NOMO-1 (cell line): ENCODE results near the gene METTL26.

ENCODE experiments used
- DNase-seq, 2 experiments: peaks; one replicate each; lab custom pipeline; 2025; ENCODE audit not compliant: unreplicated experiment in 2 of 2; lab: John Stamatoyannopoulos, UW

The METTL26 gene

DNA sequence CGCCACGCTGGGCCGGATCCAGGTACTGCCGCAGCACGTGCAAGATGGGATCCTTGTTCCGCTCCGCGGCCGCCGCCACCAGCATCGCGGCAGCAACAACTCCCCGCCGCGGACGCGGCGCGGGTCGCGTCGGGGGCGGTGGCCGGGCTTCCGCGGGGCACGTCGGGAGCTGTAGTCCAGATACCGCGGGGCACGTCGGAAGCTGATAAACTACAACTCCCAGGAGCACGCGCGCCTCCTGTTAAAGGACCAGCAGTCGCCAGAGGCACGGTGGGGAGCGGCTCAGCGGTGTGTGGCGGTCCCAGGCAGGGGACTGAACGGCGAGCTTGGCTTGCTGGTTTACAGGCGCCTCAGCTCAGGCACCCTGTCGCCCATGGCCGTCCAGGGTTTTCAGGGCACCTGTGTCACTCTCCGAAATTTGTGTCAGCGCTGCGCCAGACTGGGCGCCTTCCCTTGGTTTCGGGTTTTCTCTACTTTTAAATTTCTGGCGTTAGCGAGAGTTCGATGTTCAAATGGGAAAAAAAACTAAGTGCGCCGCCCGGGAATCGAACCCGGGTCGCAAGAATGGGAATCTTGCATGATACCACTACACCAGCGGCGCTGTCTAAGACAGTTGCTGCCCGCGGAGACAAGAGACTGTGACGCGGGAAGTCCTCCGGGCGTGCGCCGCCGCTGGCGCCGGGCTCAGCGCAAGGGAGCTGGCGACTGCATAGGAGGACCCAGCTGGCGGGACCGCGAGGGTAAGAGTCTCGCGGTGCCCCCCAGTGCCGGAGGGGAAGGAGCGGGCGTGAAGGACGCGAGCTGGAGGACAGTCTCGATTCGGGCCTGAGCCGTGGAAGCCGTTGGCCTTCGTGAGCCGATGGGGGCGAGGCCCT, at the start of gene METTL26:
Gene METTL26 (minus strand): TSS at position 100 of the 875 bp plus-strand sequence. CDS start 15 bp downstream, at position 85.
- DNase-seq = peak; percentile 90 to 92

DNA sequence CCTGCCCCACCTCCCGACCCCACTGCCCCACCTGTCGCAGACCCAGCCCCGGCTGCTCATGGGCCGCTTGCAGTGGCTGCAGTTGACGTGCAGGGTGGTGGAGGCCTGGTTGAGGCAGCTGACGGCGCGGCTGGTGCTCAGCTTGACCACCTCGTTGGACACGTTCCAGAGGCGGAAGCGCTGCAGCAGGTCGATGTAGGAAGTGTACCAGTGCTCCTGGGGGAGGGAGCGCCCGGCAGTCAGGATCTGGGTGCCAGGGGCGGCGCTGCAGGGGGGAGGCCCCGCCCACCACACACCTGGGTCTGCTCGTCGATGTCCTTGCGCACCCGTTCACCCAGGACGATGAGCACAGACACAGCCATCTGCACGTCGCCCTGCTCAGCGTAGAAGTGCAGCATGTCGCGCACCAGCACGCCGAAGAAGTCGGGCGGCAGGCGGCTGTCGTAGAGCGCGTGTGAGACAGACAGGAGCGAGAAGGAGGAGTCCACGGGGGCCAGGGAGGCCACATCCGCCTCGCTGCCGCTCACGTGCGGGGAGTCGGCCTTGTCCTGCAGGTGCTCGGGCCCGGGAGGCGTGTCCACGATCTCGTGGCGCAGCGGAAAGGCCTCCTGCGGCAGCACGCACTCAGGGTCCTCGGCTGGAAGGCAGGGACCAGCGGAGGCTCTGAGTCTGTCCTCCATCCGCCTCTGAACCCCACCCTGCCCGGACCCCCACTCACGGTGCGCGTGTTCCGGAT, 49.0 kb upstream of the METTL26 start:
- no peak for DNase-seq

DNA sequence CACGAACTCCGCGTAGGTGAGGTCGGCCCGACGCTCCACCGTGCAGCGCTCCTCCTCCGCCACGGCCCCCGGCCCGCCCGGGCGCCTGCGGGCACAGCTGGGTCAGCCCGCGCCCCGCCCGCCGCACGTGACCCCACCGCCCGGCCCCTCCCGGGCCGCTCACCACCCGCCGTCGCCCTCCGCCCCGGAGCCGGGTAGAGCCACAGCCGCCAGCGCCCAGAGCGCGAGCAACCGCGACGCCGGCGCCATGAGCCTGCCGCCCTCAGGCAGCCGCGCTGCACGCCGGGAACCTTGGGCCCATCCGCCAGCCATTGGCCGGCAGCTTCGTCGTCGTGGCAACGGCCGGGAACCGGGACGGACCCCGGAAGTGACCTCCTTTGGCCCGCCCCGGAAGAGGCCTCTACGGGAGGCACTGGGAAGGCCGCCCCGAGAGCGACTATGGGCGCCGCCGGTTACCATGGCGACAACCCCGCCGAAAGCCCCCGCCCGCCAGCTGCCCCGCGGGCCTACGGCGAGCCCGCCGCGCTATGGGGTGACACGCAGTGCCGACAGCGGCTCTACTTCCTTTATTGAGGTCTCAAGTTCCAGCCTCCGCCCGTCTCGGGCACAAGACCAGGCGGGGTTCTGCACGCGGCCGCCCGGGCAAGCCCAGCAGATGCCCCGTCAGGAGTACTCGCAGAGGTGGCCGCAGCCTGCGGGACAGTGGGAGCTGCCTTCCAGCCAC, 48.1 kb upstream of the METTL26 start, which contains the start of gene JMJD8:
Gene JMJD8 (minus strand): TSS at position 264 of the 724 bp plus-strand sequence. CDS start 15 bp downstream, at position 249.
- DNase-seq = peak; percentile 94

DNA sequence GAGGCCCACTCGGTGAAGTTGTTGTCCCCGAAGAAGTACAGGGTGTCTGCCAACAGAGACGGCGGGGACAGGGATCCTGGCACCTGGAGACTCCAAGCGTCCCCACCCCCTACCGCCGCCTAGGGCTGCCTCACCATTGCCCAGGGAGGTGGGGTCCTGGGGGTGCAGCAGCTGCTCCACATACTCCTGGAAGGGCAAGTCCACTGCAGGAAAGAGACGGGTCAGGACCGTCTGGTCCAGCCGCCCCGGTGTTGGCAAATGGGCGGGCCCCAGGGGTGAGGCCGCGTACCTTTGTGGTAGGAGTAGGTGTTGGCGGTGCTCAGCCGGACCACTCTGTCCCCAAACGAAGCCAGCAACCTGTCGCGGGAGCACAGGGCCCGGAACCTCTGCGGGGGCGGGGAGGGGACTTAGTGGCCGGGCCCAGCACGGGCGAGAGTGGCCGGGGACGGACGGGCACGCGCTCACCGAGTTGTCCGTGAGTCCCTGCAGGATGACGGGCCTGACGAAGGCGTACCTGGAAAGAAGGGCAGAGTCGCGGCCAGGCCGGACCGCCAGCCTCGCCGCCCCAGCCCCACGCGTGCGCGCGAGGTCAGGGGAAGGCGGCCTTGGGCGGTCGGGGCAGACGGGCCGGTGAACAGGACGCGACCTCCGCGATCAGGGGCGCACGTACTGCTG, 47.4 kb upstream of the METTL26 start:
- DNase-seq = no peak

DNA sequence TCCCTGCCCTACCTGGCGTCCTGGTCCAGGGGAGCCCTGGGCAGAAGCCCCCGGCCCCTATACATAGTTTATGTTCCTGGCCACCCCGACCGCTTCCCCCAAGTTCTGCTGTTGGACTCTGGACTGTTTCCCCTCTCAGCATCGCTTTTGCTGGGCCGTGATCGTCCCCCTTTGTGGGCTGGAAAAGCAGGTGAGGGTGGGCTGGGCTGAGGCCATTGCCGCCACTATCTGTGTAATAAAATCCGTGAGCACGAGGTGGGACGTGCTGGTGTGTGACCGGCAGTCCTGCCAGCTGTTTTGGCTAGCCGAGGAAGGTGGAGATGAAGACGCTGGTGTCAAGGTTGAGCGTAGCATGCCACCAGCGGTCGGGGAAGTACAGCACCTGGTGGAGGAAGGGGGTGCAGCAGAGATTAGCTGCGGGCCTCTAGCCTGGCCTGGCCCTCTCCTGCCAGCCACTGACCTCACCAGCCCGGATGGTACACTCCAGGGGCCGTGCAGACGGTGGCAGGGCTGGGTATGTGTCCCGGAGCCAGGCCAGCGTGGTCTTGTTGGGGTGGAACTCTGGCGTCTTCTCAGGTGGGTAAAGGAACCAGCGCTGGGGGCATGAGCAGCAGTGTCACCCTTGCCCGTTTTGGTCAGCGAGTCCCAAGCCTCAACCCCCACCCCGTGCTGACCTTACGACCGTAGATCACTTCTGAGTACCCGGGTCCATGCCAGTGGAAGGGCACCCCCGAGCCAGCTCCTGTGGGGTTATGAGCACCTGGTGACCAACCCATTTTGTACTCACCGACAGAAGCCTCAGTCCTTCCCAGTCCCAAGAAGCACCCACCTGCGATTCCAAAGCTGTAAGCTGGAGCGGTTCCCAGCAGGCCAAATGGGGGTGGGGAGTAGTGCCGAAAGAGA, 46.6 kb upstream of the METTL26 start:
- no peak for DNase-seq

DNA sequence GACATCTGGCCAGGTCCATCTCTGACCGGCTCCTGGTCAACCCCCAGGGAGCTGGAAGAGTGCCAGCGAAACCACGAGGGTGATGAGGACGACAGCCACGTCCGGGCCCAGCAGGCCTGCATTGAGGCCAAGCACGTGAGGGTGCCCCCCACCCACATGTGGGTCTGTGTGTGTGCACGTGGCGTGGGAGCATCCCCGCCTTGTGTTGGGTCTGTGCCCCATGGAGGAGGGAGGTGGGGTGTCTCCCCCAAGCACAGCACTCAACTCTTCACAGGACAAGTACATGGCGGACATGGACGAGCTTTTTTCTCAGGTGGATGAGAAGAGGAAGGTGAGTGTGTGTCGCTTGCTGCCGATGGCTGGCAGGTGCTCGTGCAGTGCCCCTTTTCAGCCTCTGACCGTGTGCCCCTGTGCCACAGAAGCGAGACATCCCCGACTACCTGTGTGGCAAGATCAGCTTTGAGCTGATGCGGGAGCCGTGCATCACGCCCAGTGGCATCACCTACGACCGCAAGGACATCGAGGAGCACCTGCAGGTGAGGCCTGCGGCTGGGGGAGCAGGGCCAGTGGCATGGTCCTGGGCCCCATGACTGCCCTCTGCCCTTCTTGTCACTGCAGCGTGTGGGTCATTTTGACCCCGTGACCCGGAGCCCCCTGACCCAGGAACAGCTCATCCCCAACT, 45.8 kb upstream of the METTL26 start:
- DNase-seq = no peak

DNA sequence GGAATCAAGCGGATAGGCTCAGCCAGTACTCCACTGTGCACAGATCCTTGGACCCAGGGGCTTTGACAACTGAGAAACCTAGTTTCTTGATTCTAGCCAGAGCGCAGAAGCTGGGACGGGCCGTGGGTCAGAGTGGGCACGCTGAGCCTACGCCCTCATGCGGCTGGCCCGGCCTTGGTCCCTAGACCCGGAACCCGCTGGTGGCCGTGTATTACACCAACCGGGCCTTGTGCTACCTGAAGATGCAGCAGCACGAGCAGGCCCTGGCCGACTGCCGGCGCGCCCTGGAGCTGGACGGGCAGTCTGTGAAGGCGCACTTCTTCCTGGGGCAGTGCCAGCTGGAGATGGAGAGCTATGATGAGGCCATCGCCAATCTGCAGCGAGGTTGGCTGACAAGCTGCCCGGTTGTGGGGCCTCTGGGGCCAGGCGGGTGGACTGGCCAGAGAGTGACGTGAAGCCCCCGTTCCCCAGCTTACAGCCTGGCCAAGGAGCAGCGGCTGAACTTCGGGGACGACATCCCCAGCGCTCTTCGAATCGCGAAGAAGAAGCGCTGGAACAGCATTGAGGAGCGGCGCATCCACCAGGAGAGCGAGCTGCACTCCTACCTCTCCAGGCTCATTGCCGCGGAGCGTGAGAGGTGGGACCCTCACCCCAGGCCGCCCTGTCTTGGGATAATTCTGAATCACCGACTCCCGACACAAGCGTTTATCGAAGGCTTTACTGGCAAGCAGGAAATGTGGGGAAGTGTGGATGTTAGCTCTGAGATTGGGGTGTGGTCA, 45.1 kb upstream of the METTL26 start:
- DNase-seq = peak; percentile 17 to 47

DNA sequence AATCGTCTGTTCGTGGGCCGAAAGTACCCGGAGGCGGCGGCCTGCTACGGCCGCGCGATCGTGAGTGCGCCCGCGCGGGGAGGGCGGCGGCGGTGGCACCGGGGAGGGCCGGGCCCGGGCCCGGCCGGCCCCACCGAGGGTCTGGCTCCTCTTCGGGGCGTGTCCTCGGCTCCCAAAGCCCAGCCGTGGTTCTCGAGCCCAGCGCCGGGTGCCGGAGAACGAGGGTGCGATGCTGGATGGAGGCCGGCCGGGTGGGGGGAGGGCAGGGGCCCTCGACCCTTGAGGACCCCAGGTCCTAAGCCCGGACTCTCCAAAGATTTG, 44.5 kb upstream of the METTL26 start:
- DNase-seq = no peak

DNA sequence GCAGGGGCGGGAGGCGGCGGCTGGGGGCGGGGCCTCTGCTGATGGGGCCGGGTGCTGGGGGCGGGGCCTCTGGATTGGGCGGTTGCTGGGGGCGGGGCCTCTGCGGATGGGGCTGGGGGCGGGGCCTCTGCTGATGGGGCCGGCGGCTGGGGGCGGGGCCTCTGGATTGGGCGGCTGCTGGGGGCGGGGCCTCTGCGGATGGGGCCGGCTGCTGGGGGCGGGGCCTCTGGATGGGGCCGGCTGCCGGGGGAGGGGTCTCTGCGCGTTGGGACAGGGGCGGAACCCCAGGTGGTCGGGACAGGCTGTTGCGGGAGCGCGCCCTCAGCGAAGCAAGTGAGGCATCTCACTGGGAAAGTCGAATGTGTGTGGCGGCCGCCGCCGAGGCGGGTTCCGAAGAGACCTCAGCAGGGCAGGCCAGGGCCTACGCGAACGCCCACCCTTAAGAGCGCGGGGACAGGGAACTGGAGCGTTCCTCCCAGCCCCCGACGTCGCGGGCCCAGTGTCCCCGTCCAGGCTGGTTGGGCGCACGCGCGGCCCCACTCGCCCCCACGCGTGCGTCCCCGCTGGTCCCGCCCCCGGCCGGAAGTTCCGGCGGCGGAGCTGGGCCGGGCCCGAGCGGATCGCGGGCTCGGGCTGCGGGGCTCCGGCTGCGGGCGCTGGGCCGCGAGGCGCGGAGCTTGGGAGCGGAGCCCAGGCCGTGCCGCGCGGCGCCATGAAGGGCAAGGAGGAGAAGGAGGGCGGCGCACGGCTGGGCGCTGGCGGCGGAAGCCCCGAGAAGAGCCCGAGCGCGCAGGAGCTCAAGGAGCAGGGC, 43.9 kb upstream of the METTL26 start, which contains the start of gene STUB1:
Gene STUB1 (plus strand): TSS at position 597 of the 811 bp plus-strand sequence. CDS start 116 bp downstream, at position 713.
- DNase-seq = peak; percentile 63 to 78

DNA sequence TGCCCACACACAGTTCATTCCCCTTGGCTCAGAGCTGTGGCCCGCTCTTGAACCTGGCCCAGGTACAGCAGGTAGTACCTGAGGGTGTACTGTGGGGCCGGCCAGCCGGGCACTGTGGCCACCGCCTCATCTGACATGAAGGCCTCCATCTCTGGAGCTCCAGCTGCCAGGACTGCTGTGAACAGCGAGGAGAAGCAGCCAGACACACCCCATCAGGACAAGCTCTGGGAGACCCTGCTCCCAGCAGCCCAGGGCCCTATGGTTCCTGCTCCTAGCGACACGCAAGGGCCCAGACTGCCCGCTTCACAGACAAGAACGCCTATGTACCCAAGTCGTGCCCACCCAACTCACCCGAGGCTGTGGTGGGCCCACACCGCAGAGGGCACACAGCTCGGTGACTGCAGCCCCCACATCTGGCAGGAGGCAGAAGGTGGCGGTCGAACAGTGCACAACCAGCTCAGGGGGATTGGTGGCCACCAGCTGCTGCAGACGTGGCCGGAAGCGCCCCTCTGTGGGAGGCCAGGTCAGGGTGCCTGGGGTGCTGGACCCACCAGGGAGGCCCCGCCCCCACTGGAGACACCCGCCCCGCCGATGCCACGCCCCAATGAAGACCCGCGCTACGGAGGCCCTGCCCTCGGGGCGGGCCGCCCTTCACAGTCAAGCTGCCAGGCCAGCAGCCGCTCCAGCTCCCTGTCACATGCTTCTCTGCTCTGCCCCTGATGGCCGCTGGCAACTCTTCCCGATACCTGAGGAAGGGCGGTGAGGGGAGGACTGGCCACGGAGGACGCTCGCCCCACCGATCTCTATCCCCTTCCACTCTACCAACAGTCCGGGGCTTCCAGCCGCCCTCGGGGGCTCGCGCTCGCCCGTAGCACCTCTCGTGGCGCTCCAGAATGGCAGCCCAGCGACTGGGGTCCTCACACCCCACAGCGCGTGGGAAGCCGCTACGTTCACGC, 43.0 kb upstream of the METTL26 start:
- DNase-seq = peak; percentile 32 to 44

DNA sequence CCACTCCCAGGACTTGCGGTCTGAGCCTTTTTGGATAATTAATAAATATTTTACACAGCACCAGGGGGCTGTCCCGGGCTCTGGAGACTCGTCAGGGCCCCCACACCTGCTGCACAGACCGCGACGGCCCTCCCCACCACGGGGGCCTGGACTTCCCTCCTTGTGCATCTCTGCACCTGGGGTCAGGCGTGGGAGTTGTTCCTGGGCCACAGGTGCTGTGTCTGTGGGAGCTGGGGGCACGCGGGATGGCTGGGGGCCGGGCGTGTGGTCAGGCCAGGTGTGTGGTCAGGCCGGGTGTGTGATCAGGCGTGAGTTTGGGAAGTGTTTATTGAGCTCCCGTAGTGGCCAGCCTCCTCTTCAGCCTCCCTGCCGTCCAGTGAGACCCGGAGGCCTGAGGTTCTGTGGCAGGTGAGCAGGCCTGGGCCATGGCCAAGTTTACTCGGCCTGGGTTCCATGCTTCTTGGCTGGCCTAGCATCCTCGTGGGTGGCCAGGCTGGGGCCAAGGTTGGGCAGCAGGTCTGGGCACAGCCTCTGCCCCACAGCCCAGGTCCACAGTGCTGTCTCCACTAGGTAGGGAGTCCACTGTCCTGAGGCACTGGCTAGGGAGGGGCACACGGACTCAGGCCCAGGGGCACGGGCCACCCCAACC, 42.2 kb upstream of the METTL26 start:
- no peak for DNase-seq

DNA sequence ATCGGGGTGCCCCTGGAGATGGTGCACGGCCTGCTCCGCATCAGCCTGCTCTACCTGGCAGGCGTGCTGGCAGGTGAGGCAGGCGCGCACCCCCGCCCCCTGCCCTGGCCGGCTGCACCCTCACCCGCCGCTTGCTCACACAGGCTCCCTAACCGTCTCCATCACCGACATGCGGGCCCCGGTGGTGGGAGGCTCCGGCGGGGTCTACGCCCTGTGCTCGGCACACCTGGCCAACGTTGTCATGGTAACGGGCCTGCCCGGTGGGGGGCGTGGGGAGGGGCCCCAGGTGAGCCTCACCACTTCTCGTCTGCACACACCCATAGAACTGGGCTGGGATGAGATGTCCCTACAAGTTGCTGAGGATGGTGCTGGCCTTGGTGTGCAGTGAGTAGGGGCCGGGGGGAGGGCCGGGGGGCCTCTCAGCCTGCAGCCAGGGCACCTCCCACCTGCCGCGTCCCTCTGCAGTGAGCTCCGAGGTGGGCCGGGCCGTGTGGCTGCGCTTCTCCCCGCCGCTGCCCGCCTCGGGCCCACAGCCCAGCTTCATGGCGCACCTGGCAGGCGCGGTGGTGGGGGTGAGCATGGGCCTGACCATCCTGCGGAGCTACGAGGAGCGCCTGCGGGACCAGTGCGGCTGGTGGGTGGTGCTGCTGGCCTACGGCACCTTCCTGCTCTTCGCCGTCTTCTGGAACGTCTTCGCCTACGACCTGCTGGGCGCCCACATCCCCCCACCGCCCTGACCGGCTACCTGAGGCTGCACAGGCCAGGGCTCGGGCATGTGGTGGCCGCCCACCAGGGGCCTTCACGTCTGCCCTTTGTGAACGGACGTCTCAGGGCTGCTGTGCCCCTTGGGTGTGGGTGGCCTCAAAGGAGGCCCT, 41.4 kb upstream of the METTL26 start:
- DNase-seq = no peak

DNA sequence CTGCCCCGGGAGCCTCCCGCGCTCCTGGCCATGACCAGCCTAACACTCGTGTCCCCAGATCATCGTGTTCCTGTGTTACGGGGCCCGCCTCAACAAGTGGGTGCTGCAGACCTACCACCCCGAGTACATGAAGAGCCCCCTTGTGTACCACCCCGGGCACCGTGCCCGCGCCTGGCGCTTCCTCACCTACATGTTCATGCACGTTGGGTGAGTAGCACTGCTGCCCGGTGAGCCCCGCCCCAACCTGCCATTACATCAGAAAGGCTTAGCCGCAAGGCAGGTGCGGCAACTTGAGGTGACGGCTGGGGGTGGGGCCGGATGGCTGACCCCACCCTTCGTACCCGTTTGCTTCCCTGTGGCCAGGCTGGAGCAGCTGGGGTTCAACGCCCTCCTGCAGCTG, 40.8 kb upstream of the METTL26 start:
- no peak for DNase-seq

DNA sequence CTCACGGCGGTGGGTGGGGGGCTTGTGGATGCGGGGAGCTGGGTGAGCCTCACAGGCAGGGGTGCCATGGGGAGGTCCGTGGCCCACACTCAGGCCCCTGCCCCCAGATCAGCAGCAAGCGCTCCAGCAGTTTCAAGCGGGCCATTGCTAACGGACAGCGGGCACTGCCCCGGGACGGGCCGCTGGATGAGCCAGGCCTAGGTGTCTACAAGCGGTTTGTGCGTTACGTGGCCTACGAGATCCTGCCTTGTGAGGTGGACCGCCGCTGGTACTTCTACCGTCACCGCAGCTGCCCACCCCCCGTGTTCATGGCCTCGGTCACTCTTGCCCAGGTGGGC, 40.4 kb upstream of the METTL26 start:
- no peak for DNase-seq
